Transverse colon (tissue), 4 donors: Measurements from ENCODE around the gene ARHGAP20.
"Not testable (repeated sequence)": the region's sequence is repeated elsewhere in the genome, so short reads cannot be mapped to it uniquely, and the experiment has no call there.

ENCODE experiments used
- CTCF ChIP-seq, 5 experiments: fragments of 200-600 bp in 3 of 5; fragments of 450-650 bp in 2 of 5; sonication (generic) in 3 of 5; IDR thresholded peaks; 1 replicate in 2 of 5; 2 replicates in 3 of 5; pipeline ENCODE4 v1.5.1; 2016 to 2017; ENCODE audit warnings: antibody characterized with exemption in 5 of 5, inconsistent platforms in 3 of 5, mild to moderate bottlenecking in 2 of 5, moderate library complexity in 1 of 5
- POLR2AphosphoS5 ChIP-seq, 3 donors: sonication (generic); formaldehyde crosslinking; IDR thresholded peaks; one replicate each; pipeline ENCODE4 v1.6.1; 2016; ENCODE audit warnings: antibody characterized with exemption in 3 of 3

GRCh38 chr11:110619366-110619765 is 92.9 kb downstream of the ARHGAP20 start:
- TF ChIP-seq CTCF, POLR2AphosphoS5 (IDR thresholded peaks at IDR 0.05): not testable (repeated sequence)
